A673 (cell line): ENCODE measurements around the gene SLC45A3. TPM values are rescaled to one million over a fixed set of nuclear protein-coding genes. Genes with fewer than 3 reads are reported as not detected.
"Not testable (repeated sequence)": the region's sequence is repeated elsewhere in the genome, so short reads cannot be mapped to it uniquely, and the experiment has no call there.

ENCODE experiments used
- Bru-seq: library from RNA; stranded (reverse); fragments of 400-500 nt; gene quantifications from one replicate; lab custom pipeline; 2021; lab: Mats Ljungman, UMichigan
- BruChase-seq, 2 experiments: library from RNA; stranded (reverse); fragments of 400-500 nt; gene quantifications; one replicate each; lab custom pipeline; 2021; lab: Mats Ljungman, UMichigan
- BruUV-seq: library from RNA; stranded (reverse); fragments of 400-500 nt; replicated peaks from 2 replicates; lab custom pipeline; 2021; lab: Mats Ljungman, UMichigan
- CTCF ChIA-PET: fragments of 300-600 bp; sonication (Branson Sonifier 250); formaldehyde crosslinking; loops from one replicate; lab custom pipeline; 2022; ENCODE audit warnings: antibody characterized with exemption; lab: Charles Lee
- POLR2A ChIA-PET: fragments of 300-600 bp; sonication (Branson Sonifier 250); formaldehyde crosslinking; loops from one replicate; lab custom pipeline; 2022; ENCODE audit warnings: antibody characterized with exemption; ENCODE audit not compliant: low non-redundant PET; lab: Charles Lee
- DNase-seq: peaks from one replicate; pipeline ENCODE4 v3.0.0-alpha.2; 2015; ENCODE audit warnings: low spot score
- H3K27ac ChIP-seq: fragments of 200-600 bp; sonication (generic); 2 replicates; pipeline ENCODE4 v1.5.1; 2016; ENCODE audit warnings: mixed run types, low read depth, mild to moderate bottlenecking, mixed read lengths, antibody characterized with exemption, low read length; ENCODE audit not compliant: poor library complexity, severe bottlenecking
- H3K27me3 ChIP-seq: fragments of 200-600 bp; sonication (generic); replicated peaks from 2 replicates; pipeline ENCODE4 v1.6.1; 2017; ENCODE audit warnings: mixed run types, low read depth, mild to moderate bottlenecking, mixed read lengths, antibody characterized with exemption, low read length; ENCODE audit not compliant: insufficient read depth, poor library complexity
- H3K36me3 ChIP-seq: fragments of 200-600 bp; sonication (generic); 2 replicates; pipeline ENCODE4 v1.6.1; 2016; ENCODE audit warnings: mixed run types, mild to moderate bottlenecking, mixed read lengths, antibody characterized with exemption, low read length; ENCODE audit not compliant: insufficient read depth, poor library complexity, severe bottlenecking
- H3K4me1 ChIP-seq: fragments of 200-600 bp; sonication (generic); 2 replicates; pipeline ENCODE4 v1.6.1; 2017; ENCODE audit warnings: mixed run types, mild to moderate bottlenecking, mixed read lengths, antibody characterized with exemption, low read length; ENCODE audit not compliant: insufficient read depth, poor library complexity, severe bottlenecking
- H3K4me3 ChIP-seq: fragments of 200-600 bp; sonication (generic); 2 replicates; pipeline ENCODE4 v1.5.1; 2016; ENCODE audit warnings: low read depth, mixed run types, mild to moderate bottlenecking, mixed read lengths, low read length; ENCODE audit not compliant: poor library complexity, severe bottlenecking
- H3K9me3 ChIP-seq: fragments of 200-600 bp; sonication (generic); 2 replicates; pipeline ENCODE4 v1.6.1; 2016; ENCODE audit warnings: mixed run types, low read depth, mild to moderate bottlenecking, mixed read lengths, antibody characterized with exemption, low read length; ENCODE audit not compliant: poor library complexity, severe bottlenecking
- CTCF ChIP-seq: fragments of 300-800, 200-600 bp; sonication (generic); conservative IDR thresholded peaks from 2 replicates; pipeline ENCODE4 v1.5.1; 2017; ENCODE audit warnings: low read depth, mild to moderate bottlenecking, antibody characterized with exemption, low read length, moderate library complexity, mixed read lengths
- EZH2 ChIP-seq: fragments of 200-600 bp; sonication (generic); IDR thresholded peaks from 2 replicates; pipeline ENCODE4 v1.6.1; 2017; ENCODE audit warnings: borderline replicate concordance, low read depth, mild to moderate bottlenecking, mixed read lengths, antibody characterized with exemption, low read length; ENCODE audit not compliant: poor library complexity, severe bottlenecking
- intact Hi-C: fragments of 100-400 bp; cut with micrococcal nuclease; formaldehyde crosslinking; loops from one replicate; pipeline ENCODE4 v1.10.0; 2022; ENCODE audit not compliant: unreplicated experiment
- long read RNA-seq: library from polyadenylated mRNA; stranded (forward); transcript quantifications from one replicate; pipeline ENCODE4 v2.0.0, GENCODE V29; 2022
- total RNA-seq: library from RNA; stranded (reverse); gene quantifications from 2 replicates; pipeline ENCODE4 v1.2.3, GENCODE V29; 2021

SLC45A3 gene
- total RNA-seq: 8.5 and 11.0 TPM in 2 replicates
- Bru-seq, nascent RNA: percentile 48 among the genes with signal in this experiment
- BruChase-seq, experiment 1, labeled RNA remaining after a 2-hour chase: percentile 59 among the genes with signal in this experiment
- percentile 57 among the genes with signal in this experiment for BruChase-seq, experiment 2, labeled RNA remaining after a 6-hour chase
- long read RNA-seq, transcript SLC45A3-201 (5 exons, 3,341 nt): major isoform, 9 of 9 reads
- long read RNA-seq, partial matches to known transcripts: 0 of 9 reads
- long read RNA-seq, other reads (novel, unspliced or antisense): 0 of 9 reads

GRCh38 chr1:205680073-205680851 is at the start of gene SLC45A3:
Gene SLC45A3, minus strand, starts transcription at chr1:205680509. Its CDS starts 15,853 bp downstream, at chr1:205664656.
- no TSS peak for BruUV-seq
- peak; percentile 66 for DNase-seq
- H3K36me3 ChIP-seq: no peaks in the 10 kb centered on the region
- ChIA-PET CTCF (interaction anchor here (0.6 to 1.0 kb wide), 4 partner anchors 21 to 999 kb away, joined by 3 to 6 read pairs (median 4); no protein-coding TSS in a partner anchor), POLR2A (interaction anchor here (0.6 kb wide), 1 partner anchor 13 kb away, joined by 3 read pairs; no protein-coding TSS in a partner anchor)
- H3K9me3 ChIP-seq: no peaks in the 10 kb centered on the region
- H3K27ac ChIP-seq: no peak within 1 kb of the TSS
- TF ChIP-seq CTCF: no peak
- no peak for TF ChIP-seq EZH2
- intact Hi-C loops: no loop called here
- H3K27me3 ChIP-seq: no peaks in the 10 kb centered on the region
- peaks cover 15% of the 10 kb centered on the region for H3K4me1 ChIP-seq
- H3K4me3 ChIP-seq: peak within 1 kb of the TSS; percentile 61

- ChIA-PET CTCF (no interaction called here), POLR2A (no interaction called here)
- H3K9me3 ChIP-seq: no peaks in the 10 kb centered on the region
- intact Hi-C loops: no loop called here
- H3K36me3 ChIP-seq: peaks cover 93% of the 10 kb centered on the region
- H3K27ac ChIP-seq: no peak overlapping the region
- H3K4me3 ChIP-seq: no peak overlapping the region
- no peaks in the 10 kb centered on the region for H3K27me3 ChIP-seq
- no TSS peak for BruUV-seq
- no peak for DNase-seq
- H3K4me1 ChIP-seq: no peaks in the 10 kb centered on the region
- no peak for TF ChIP-seq CTCF
- no peak for TF ChIP-seq EZH2
These were observed 46.4 kb upstream of the SLC45A3 start for GRCh38 chr1:205726619-205727125.

DNA sequence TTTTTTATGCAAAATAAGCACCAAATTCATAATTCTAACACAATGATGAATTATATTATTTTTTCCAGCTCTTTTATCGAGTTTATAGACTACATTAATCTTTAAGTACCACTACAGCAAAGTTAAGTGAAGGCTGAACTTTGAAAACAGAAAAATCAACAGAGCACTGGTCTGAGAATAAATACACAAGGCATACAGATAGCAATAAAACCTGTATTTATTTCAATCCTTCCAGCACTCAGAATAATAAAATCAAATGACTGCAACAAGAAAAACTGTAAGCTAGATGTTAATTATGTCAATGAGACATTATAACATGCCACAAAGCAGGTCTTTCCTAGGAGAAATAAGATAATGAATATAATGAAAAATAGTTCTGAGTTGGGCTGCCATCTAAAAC is 45.2 kb upstream of the SLC45A3 start:
- no peak for TF ChIP-seq CTCF
- intact Hi-C loops: no loop called here
- H3K27ac ChIP-seq: no peak overlapping the region
- peaks cover 94% of the 10 kb centered on the region for H3K36me3 ChIP-seq
- no peak overlapping the region for H3K4me3 ChIP-seq
- no peaks in the 10 kb centered on the region for H3K4me1 ChIP-seq
- BruUV-seq: no TSS peak
- H3K9me3 ChIP-seq: no peaks in the 10 kb centered on the region
- ChIA-PET POLR2A (no interaction called here), CTCF (no interaction called here)
- H3K27me3 ChIP-seq: no peaks in the 10 kb centered on the region
- no peak for DNase-seq

DNA sequence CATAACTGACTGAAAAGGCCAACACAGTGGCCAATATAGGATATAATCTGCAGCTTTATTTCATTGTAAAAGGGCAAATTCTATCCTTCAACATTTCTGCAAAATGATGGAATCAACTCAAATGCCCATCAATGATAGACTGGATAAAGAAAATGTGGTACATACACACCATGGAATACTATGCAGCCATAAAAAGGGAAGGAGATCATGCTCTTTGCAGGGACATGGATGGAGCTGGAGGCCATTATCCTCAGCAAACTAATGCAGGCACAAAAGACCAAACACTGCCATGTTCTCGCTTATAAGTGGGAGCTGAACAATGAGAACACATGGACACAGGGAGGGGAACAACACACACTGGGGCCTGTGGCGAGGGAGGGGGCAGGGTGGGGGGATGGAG is 40.4 kb upstream of the SLC45A3 start:
- POLR2A ChIA-PET, CTCF ChIA-PET, BruUV-seq, intact Hi-C loops, DNase-seq, H3K4me1 ChIP-seq, H3K9me3 ChIP-seq, H3K27me3 ChIP-seq, H3K27ac ChIP-seq, H3K4me3 ChIP-seq: not testable (repeated sequence)
- H3K36me3 ChIP-seq: peaks cover 97% of the 10 kb centered on the region
